Spleen (tissue), 7 donors: ENCODE results near the gene ARHGAP30.

ENCODE experiments used
- CTCF ChIP-seq, 11 experiments: fragments of 200-600 bp in 7 of 11; fragments of 450-650 bp in 4 of 11; sonication (generic) in 4 of 11; IDR thresholded peaks in 8 of 11; conservative IDR thresholded peaks in 3 of 11; 1 replicate in 7 of 11; 2 replicates in 4 of 11; pipeline versions ENCODE4 v1.4.0 to v1.8.0; 2016 to 2021; ENCODE audit warnings: antibody characterized with exemption in 11 of 11, inconsistent platforms in 4 of 11, mild to moderate bottlenecking in 1 of 11
- POLR2A ChIP-seq, 3 donors: fragments of 450-650 bp; IDR thresholded peaks; one replicate each; pipeline ENCODE4 v1.5.1; 2017; ENCODE audit warnings: antibody characterized with exemption in 3 of 3, mild to moderate bottlenecking in 1 of 3
- POLR2AphosphoS5 ChIP-seq, 3 donors: sonication (generic); formaldehyde crosslinking; IDR thresholded peaks; one replicate each; pipeline ENCODE4 v1.5.1; 2017; ENCODE audit warnings: antibody characterized with exemption in 3 of 3
- donor health status: DM: no; HTN: no; CAD: no; lungs with moderate emphysema.
- donor health status: DM: no; HTN: no; CAD: no.
- donor health status: DM: no; HTN: no; CAD: no.

DNA sequence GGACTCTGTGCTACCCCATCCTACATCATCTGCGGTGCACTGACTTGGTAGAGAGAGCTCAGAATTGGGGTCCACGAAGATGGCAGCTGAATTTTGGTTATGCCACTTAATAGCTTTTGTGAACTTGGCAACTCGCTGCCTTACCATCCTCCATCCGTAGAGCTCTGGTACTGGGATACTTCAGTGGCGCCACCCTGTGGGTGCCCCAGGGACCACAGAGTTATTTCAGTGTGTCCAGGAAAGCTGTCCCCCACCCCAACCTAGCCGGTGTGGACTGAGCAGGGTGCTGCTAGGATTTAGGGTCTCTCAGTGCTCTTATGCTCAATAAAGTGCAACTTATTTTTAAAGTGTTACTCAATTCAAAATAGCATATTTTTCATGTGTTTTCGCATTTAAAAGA is 14.9 kb downstream of the ARHGAP30 start:
- peak in 1 of 11 experiments; percentile 40 for TF ChIP-seq CTCF (IDR thresholded peaks at IDR 0.05 in 8 of 11, conservative IDR thresholded peaks at IDR 0.05 in 3 of 11)
- TF ChIP-seq POLR2A (IDR thresholded peaks at IDR 0.05), result no peak
- no peak for TF ChIP-seq POLR2AphosphoS5 (IDR thresholded peaks at IDR 0.05)
